Pancreas (tissue), 10 donors: ENCODE measurements around the gene CYB5A. TPM values are rescaled to one million over a fixed set of nuclear protein-coding genes. Genes with fewer than 3 reads are reported as not detected.

Source experiments
- ATAC-seq, 4 donors: fragments of 200-7000 bp; cut with Tn5 transposase; one replicate each; pipeline versions ENCODE4 v1.8.0 to v1.9.1; 2020; ENCODE audit warnings: mild to moderate bottlenecking in 4 of 4, moderate library complexity in 4 of 4
- DNase-seq, 6 donors: peaks; one replicate each; pipeline ENCODE4 v3.0.0-alpha.2; 2020
- FAIRE-seq: peaks from 2 replicates; lab custom pipeline; 2012; peaks lifted over from hg19 to GRCh38; lab: Jason Lieb, UNC
- H3K27ac ChIP-seq, 4 donors: fragments of 200-600 bp; sonication (generic); 1 replicate in 3 of 4; 2 replicates in 1 of 4; pipeline versions ENCODE4 v1.5.0 to v1.8.0; 2020
- H3K27me3 ChIP-seq, 4 donors: fragments of 200-600 bp; one replicate each; pipeline ENCODE4 v1.8.0; 2021
- H3K36me3 ChIP-seq, 3 donors: fragments of 200-600 bp; sonication (generic) in 1 of 3; one replicate each; pipeline versions ENCODE4 v1.5.0 to v1.8.0; 2020 to 2021
- H3K4me1 ChIP-seq, 3 donors: fragments of 200-600 bp; one replicate each; pipeline ENCODE4 v1.8.0; 2021
- H3K4me3 ChIP-seq, 4 donors: fragments of 200-600 bp; sonication (generic) in 2 of 4; one replicate each; pipeline versions ENCODE4 v1.5.0 to v1.8.0; 2020 to 2021
- H3K9me3 ChIP-seq, 4 donors: fragments of 200-600 bp; one replicate each; pipeline ENCODE4 v1.8.0; 2021
- CTCF ChIP-seq, 4 donors: fragments of 200-600 bp; sonication (generic) in 3 of 4; IDR thresholded peaks; one replicate each; pipeline versions ENCODE4 v1.5.0 to v1.8.0; 2021; ENCODE audit warnings: antibody characterized with exemption in 4 of 4
- WGBS, 2 donors: extraction: QIAGEN DNeasy Blood & Tissue Kit; methylation state at CpG; one replicate each; pipeline ENCODE4 v1.1.7; 2013; 5-methylcytosine and 5-hydroxymethylcytosine counted together
- intact Hi-C, 3 donors: fragments of 100-400 bp; cut with DNase I; formaldehyde crosslinking; loops; one replicate each; pipeline versions ENCODE4 v1.11.1 to v1.14.2; 2022
- polyA plus RNA-seq, 2 donors: library from polyadenylated mRNA; stranded (reverse); fragments of 200-250 nt; gene quantifications; one replicate each; pipeline ENCODE4 v1.2.3, GENCODE V29; 2013
- total RNA-seq, 6 donors: library from RNA; stranded (reverse); fragmentation: NEBNext Ultra II Directional in 4 of 6; extraction: Animal tissue kit (Norgen Biotek cat#: 25700) in 4 of 6; gene quantifications; one replicate each; pipeline versions ENCODE4 v1.2.1 to v1.2.4, GENCODE V29; 2021 to 2023
- donor health status: healthy with polysubstance abuse.
- donor health status: DM: no; HTN: no; CAD: no; lungs with moderate emphysema.
- donor health status: DM: no; HTN: no; CAD: no.
- donor health status: control.
- donor health status: control.
- donor health status: Bipolar disorder and iron deficiency.
- donor health status: DM: yes; HTN: yes; CAD: no.
- donor health status: DM: no; HTN: no; CAD: no.
- donor health status: DM: no; HTN: no; CAD: no.
- donor health status: DM: yes; HTN: yes; CAD: no.

Gene CYB5A
- total and polyA plus RNA-seq, 8 donors, result 120 to 228 (median 177) TPM

GRCh38 chr18:74278983-74279382, 12.8 kb downstream of the CYB5A start:
- DNase-seq, result no peak
- WGBS, 2 donors, result 71 to 74% methylated on average over 7 of the region's 7 CpGs

GRCh38 chr18:74278058-74278457, 13.7 kb downstream of the CYB5A start:
- intact Hi-C loops, result no loop called here
- Histone ChIP-seq H3K9me3 (no peaks in the 10 kb centered on the region), H3K4me3 (no peak overlapping the region), H3K36me3 (no peaks in the 10 kb centered on the region), H3K27ac (peak overlapping the region in 2 of 4 donors; percentile 2 to 43), H3K4me1 (peaks cover 43 to 68% (median 66%) of the 10 kb centered on the region in 3 donors), H3K27me3 (no peaks in the 10 kb centered on the region)
- ATAC-seq, result peak in 3 of 4 donors; percentile 14 to 35 (median 22)
- DNase-seq, result no peak
- 43 to 48% methylated on average over 7 of the region's 7 CpGs for WGBS, 2 donors
- FAIRE-seq, result no peak
- no peak for TF ChIP-seq CTCF (IDR thresholded peaks at IDR 0.05)

More at GRCh38 chr18:74278983-74279382, 12.8 kb downstream of the CYB5A start:
- H3K4me1 ChIP-seq, result peaks cover 43 to 69% (median 65%) of the 10 kb centered on the region in 3 donors
- H3K27me3 ChIP-seq, result no peaks in the 10 kb centered on the region
- ATAC-seq (peak in 2 of 4 donors; percentile 21 to 22), FAIRE-seq (no peak)
- no peaks in the 10 kb centered on the region for H3K36me3 ChIP-seq
- TF ChIP-seq CTCF (IDR thresholded peaks at IDR 0.05), result no peak
- H3K4me3 ChIP-seq, result no peak overlapping the region
- no peaks in the 10 kb centered on the region for H3K9me3 ChIP-seq
- intact Hi-C loops, result no loop called here
- peak overlapping the region in 2 of 4 donors; percentile 11 to 43 for H3K27ac ChIP-seq

GRCh38 chr18:74277296-74277695, 14.5 kb downstream of the CYB5A start:
- FAIRE-seq (no peak), ATAC-seq (no peak), DNase-seq (no peak)
- Histone ChIP-seq H3K9me3 (no peaks in the 10 kb centered on the region), H3K36me3 (no peaks in the 10 kb centered on the region), H3K27me3 (no peaks in the 10 kb centered on the region), H3K27ac (no peak overlapping the region), H3K4me1 (peaks cover 36 to 64% (median 63%) of the 10 kb centered on the region in 3 donors), H3K4me3 (no peak overlapping the region)
- no peak for TF ChIP-seq CTCF (IDR thresholded peaks at IDR 0.05)
- WGBS, 2 donors, result 73 to 79% methylated on average over 2 of the region's 2 CpGs
- intact Hi-C loops, result no loop called here

- ATAC-seq (no peak), FAIRE-seq (no peak), DNase-seq (no peak)
- Histone ChIP-seq H3K9me3 (no peaks in the 10 kb centered on the region), H3K36me3 (no peaks in the 10 kb centered on the region), H3K27me3 (no peaks in the 10 kb centered on the region), H3K4me1 (peaks cover 30 to 61% (median 58%) of the 10 kb centered on the region in 3 donors), H3K27ac (no peak overlapping the region), H3K4me3 (no peak overlapping the region)
- no peak for TF ChIP-seq CTCF (IDR thresholded peaks at IDR 0.05)
- 41 to 48% methylated on average over 10 of the region's 10 CpGs for WGBS, 2 donors
- intact Hi-C loops, result no loop called here
Observed at GRCh38 chr18:74276609-74277008, 15.2 kb downstream of the CYB5A start.

GRCh38 chr18:74275736-74276135, 16.0 kb downstream of the CYB5A start:
- no peak for ATAC-seq
- H3K27ac ChIP-seq, result no peak overlapping the region
- WGBS, 2 donors, result 76 to 88% methylated on average over 11 of the region's 11 CpGs
- H3K4me3 ChIP-seq, result no peak overlapping the region
- H3K4me1 ChIP-seq, result peaks cover 30 to 61% (median 50%) of the 10 kb centered on the region in 3 donors
- no peaks in the 10 kb centered on the region for H3K9me3 ChIP-seq
- FAIRE-seq, result no peak
- H3K36me3 ChIP-seq, result no peaks in the 10 kb centered on the region
- no peak for TF ChIP-seq CTCF (IDR thresholded peaks at IDR 0.05)
- H3K27me3 ChIP-seq, result no peaks in the 10 kb centered on the region
- DNase-seq, result no peak
- intact Hi-C loops, result no loop called here
